ENCODE data around the gene ZNF277.

Gene ZNF277

GRCh38 chr7:112254709-112255387 is 48.4 kb downstream of the ZNF277 start:
- DNase-seq (ENCODE audit: low read depth): no peak

- no peak for DNase-seq (ENCODE audit: low read depth)
Observed at GRCh38 chr7:112255388-112255720, 48.9 kb downstream of the ZNF277 start.

GRCh38 chr7:112257073-112257472 is 50.6 kb downstream of the ZNF277 start:
- no peak for DNase-seq (ENCODE audit: low read depth)

GRCh38 chr7:112260911-112261310 is 54.4 kb downstream of the ZNF277 start:
- DNase-seq (ENCODE audit: low read depth): no peak

GRCh38 chr7:112262036-112262435 is 55.5 kb downstream of the ZNF277 start:
- DNase-seq (ENCODE audit: low read depth): no peak

- no peak for DNase-seq (ENCODE audit: low read depth)
Observed at GRCh38 chr7:112262855-112263487, 56.5 kb downstream of the ZNF277 start.

GRCh38 chr7:112263519-112263918 is 57.0 kb downstream of the ZNF277 start:
- DNase-seq (ENCODE audit: low read depth): no peak

GRCh38 chr7:112266141-112266540 is 59.6 kb downstream of the ZNF277 start:
- no peak for DNase-seq (ENCODE audit: low read depth)

- DNase-seq (ENCODE audit: low read depth): no peak
Observed at GRCh38 chr7:112266595-112267270, 60.2 kb downstream of the ZNF277 start.

- no peak for DNase-seq (ENCODE audit: low read depth)
Observed at GRCh38 chr7:112267944-112268691, 61.6 kb downstream of the ZNF277 start.

GRCh38 chr7:112271162-112271561 is 64.7 kb downstream of the ZNF277 start:
- DNase-seq (ENCODE audit: low read depth): no peak

GRCh38 chr7:112272921-112273561 is 66.5 kb downstream of the ZNF277 start:
- no peak for DNase-seq (ENCODE audit: low read depth)

- no peak for DNase-seq (ENCODE audit: low read depth)
Observed at GRCh38 chr7:112279042-112279441, 72.5 kb downstream of the ZNF277 start.

GRCh38 chr7:112280267-112280666 is 73.8 kb downstream of the ZNF277 start:
- DNase-seq (ENCODE audit: low read depth): no peak

- DNase-seq (ENCODE audit: low read depth): no peak
Observed at GRCh38 chr7:112282476-112283188, 76.1 kb downstream of the ZNF277 start.

GRCh38 chr7:112283382-112283910 is 77.0 kb downstream of the ZNF277 start:
- DNase-seq (ENCODE audit: low read depth): no peak

- no peak for DNase-seq (ENCODE audit: low read depth)
Observed at GRCh38 chr7:112286250-112287086, 80.0 kb downstream of the ZNF277 start.

GRCh38 chr7:112288301-112288700 is 81.8 kb downstream of the ZNF277 start:
- no peak for DNase-seq (ENCODE audit: low read depth)

- no peak for DNase-seq (ENCODE audit: low read depth)
Observed at GRCh38 chr7:112290065-112290464, 83.6 kb downstream of the ZNF277 start.

- DNase-seq (ENCODE audit: low read depth): no peak
Observed at GRCh38 chr7:112292162-112292561, 85.7 kb downstream of the ZNF277 start.

All from GM04504 (cell line).